CD4-positive, alpha-beta T cell (primary cell): ENCODE measurements around the gene ADGRG6. TPM values are rescaled to one million over a fixed set of nuclear protein-coding genes. Genes with fewer than 3 reads are reported as not detected.

ENCODE experiments used
- ATAC-seq: fragments of 200-7000 bp; cut with Tn5 transposase; one replicate; pipeline ENCODE4 v1.10.0; 2022; ENCODE audit warnings: mild to moderate bottlenecking; ENCODE audit not compliant: poor library complexity
- CTCF ChIA-PET: fragments of 350-600 bp; sonication (Branson Sonifier 250); formaldehyde crosslinking; loops from one replicate; lab custom pipeline; 2021; ENCODE audit warnings: antibody characterized with exemption, inconsistent platforms; lab: Charles Lee
- POLR2A ChIA-PET: fragments of 350-600 bp; sonication (Branson Sonifier 250); formaldehyde crosslinking; loops from one replicate; lab custom pipeline; 2021; ENCODE audit warnings: antibody characterized with exemption, inconsistent platforms; lab: Charles Lee
- DNase-seq, 14 experiments: peaks; one replicate each; pipeline ENCODE4 v3.0.0-alpha.2; 2013 to 2020; ENCODE audit warnings: mixed read lengths in 2 of 14
- H3K27ac ChIP-seq, 2 donors: one replicate each; pipeline versions ENCODE4 v1.5.1 to v1.7.0; 2013; ENCODE audit warnings: low read length in 2 of 2, low read depth in 1 of 2, mild to moderate bottlenecking in 1 of 2
- H3K27me3 ChIP-seq, 2 experiments: 1 replicate in 1 of 2; 2 replicates in 1 of 2; pipeline versions ENCODE4 v1.6.1 to v1.7.0; 2013; ENCODE audit warnings: low read length in 2 of 2, control low read depth in 1 of 2, mild to moderate bottlenecking in 1 of 2, moderate library complexity in 1 of 2; ENCODE audit not compliant: insufficient read depth in 2 of 2, control insufficient read depth in 1 of 2
- H3K36me3 ChIP-seq: one replicate; pipeline ENCODE4 v1.6.1; 2013; ENCODE audit warnings: low read length, control low read depth; ENCODE audit not compliant: insufficient read depth
- H3K4me1 ChIP-seq: one replicate; pipeline ENCODE4 v1.6.1; 2013; ENCODE audit warnings: low read length, control low read depth; ENCODE audit not compliant: insufficient read depth
- H3K4me3 ChIP-seq: one replicate; pipeline ENCODE4 v1.5.1; 2013; ENCODE audit warnings: mild to moderate bottlenecking, low read length, moderate library complexity
- H3K9me3 ChIP-seq, 2 experiments: 1 replicate in 1 of 2; 2 replicates in 1 of 2; pipeline versions ENCODE4 v1.6.1 to v1.7.0; 2013; ENCODE audit warnings: low read length in 2 of 2, mild to moderate bottlenecking in 2 of 2, control low read depth in 1 of 2, moderate library complexity in 1 of 2; ENCODE audit not compliant: control insufficient read depth in 1 of 2, insufficient read depth in 1 of 2
- H3K27ac Mint-ChIP-seq: one replicate; pipeline ENCODE4 v1.8.0; 2020; ENCODE audit warnings: mixed read lengths
- H3K27me3 Mint-ChIP-seq: one replicate; pipeline ENCODE4 v1.8.0; 2021; ENCODE audit warnings: mixed read lengths
- H3K36me3 Mint-ChIP-seq: one replicate; pipeline ENCODE4 v1.8.0; 2021; ENCODE audit warnings: low read depth, mixed read lengths
- H3K4me1 Mint-ChIP-seq: one replicate; pipeline ENCODE4 v1.8.0; 2021; ENCODE audit warnings: low read depth, mixed read lengths
- H3K4me3 Mint-ChIP-seq: one replicate; pipeline ENCODE4 v1.8.0; 2020; ENCODE audit warnings: mild to moderate bottlenecking, mixed read lengths
- H3K9me3 Mint-ChIP-seq: one replicate; pipeline ENCODE4 v1.8.0; 2020; ENCODE audit warnings: mixed read lengths
- intact Hi-C, 2 experiments: fragments of 100-400 bp; cut with DNase I in 1 of 2; cut with micrococcal nuclease in 1 of 2; formaldehyde crosslinking; loops; one replicate each; pipeline versions ENCODE4 v1.15.1 to v1.9.0; 2023 to 2025; cut with DNase I, micrococcal nuclease
- total RNA-seq, 174 experiments: library from RNA in 2 of 174; stranded (reverse) in 2 of 174; gene quantifications; one replicate each; pipeline ENCODE4 v1.2.3 and lab custom pipeline; 2021 to 2026
- TF ChIP-seq, protein P1 (sequence below): fragments of 200-600 bp; IDR thresholded peaks from one replicate; pipeline ENCODE4 v1.8.0; 2022; ENCODE audit warnings: antibody characterized with exemption, mild to moderate bottlenecking

ADGRG6 gene
- total RNA-seq, 2 experiments from 2014 or later: 0.31 to 0.63 TPM

DNA sequence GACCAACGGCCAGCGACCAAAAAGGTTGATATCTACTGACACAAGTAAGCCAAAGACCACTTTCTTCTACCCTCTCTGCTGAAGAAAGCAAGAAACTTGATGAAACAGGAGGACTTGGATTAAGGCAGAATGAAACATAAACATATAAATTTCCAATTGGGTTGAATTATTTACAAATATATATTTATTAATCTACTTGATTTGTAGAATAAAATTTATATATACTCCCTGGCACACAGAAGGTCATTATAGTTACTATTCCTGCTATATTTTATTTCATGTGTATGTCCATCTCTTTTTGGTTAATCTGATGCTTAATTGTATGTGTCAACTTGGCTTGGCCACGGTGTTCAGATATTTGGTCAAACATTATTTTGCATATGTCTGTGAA lies 4.2 kb upstream of the ADGRG6 start:
- Histone ChIP-seq H3K36me3 (no peaks in the 10 kb centered on the region), H3K4me1 (peaks cover 13% of the 10 kb centered on the region), H3K4me3 (no peak overlapping the region), H3K27ac (no peak overlapping the region), H3K27me3 (peaks cover 3 to 7% of the 10 kb centered on the region in 2 experiments), H3K9me3 (no peaks in the 10 kb centered on the region)
- Mint-ChIP-seq H3K4me3 (no peak overlapping the region), H3K27ac (no peak overlapping the region), H3K9me3 (no peaks in the 10 kb centered on the region), H3K4me1 (peaks cover 11% of the 10 kb centered on the region), H3K27me3 (peaks cover 14% of the 10 kb centered on the region), H3K36me3 (no peaks in the 10 kb centered on the region)
- ChIA-PET POLR2A (no interaction called here), CTCF (no interaction called here)
- DNase-seq (no peak), ATAC-seq (no peak)
- TF ChIP-seq, protein P1, sequence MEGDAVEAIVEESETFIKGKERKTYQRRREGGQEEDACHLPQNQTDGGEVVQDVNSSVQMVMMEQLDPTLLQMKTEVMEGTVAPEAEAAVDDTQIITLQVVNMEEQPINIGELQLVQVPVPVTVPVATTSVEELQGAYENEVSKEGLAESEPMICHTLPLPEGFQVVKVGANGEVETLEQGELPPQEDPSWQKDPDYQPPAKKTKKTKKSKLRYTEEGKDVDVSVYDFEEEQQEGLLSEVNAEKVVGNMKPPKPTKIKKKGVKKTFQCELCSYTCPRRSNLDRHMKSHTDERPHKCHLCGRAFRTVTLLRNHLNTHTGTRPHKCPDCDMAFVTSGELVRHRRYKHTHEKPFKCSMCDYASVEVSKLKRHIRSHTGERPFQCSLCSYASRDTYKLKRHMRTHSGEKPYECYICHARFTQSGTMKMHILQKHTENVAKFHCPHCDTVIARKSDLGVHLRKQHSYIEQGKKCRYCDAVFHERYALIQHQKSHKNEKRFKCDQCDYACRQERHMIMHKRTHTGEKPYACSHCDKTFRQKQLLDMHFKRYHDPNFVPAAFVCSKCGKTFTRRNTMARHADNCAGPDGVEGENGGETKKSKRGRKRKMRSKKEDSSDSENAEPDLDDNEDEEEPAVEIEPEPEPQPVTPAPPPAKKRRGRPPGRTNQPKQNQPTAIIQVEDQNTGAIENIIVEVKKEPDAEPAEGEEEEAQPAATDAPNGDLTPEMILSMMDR: no peak
- intact Hi-C loops: no loop called here

DNA sequence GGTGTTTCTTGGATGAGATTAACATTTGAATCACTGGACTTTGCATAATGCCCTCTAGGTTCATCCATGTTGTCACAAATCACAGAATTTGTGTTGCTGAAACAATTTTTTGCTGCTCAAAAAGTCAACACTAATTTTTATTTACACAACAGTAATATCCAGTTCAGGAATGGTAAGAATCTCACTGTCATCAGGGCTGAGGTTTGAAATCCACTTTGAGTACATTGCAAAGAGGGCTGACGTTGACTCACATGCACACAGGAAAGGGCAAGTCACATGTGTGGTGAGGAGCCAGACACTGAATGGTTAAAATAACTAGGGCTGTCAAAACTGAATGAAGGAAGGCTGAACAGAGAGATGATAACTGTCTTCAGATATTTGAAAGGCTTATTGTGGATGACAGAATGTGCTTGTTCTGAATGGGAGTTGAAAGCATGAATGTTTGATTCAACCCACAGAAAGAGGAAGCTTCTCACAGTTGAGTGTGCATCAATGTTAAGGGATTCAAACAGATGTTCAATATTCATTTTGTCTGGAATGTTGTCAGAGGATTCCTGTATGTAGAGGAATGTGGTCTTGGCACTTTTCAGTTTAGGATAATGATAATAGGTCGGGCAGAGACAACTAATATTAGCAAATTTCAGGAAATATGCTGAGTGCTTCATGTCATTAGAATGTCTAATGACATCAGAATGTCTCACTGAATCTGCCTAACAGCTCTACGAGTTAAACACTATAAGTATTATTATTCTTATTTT lies 3.6 kb upstream of the ADGRG6 start:
- TF ChIP-seq, protein P1: no peak
- Histone ChIP-seq H3K36me3 (no peaks in the 10 kb centered on the region), H3K27me3 (peaks cover 7% of the 10 kb centered on the region in 2 experiments), H3K9me3 (no peaks in the 10 kb centered on the region), H3K4me3 (no peak overlapping the region), H3K27ac (no peak overlapping the region), H3K4me1 (peaks cover 13% of the 10 kb centered on the region)
- Mint-ChIP-seq H3K9me3 (no peaks in the 10 kb centered on the region), H3K27ac (no peak overlapping the region), H3K4me3 (no peak overlapping the region), H3K36me3 (no peaks in the 10 kb centered on the region), H3K4me1 (peaks cover 13% of the 10 kb centered on the region), H3K27me3 (peaks cover 20% of the 10 kb centered on the region)
- CTCF ChIA-PET: no interaction called here
- intact Hi-C loops: no loop called here
- POLR2A ChIA-PET: no interaction called here
- peak in 2 of 14 experiments; percentile 8 to 14 for DNase-seq
- no peak for ATAC-seq

DNA sequence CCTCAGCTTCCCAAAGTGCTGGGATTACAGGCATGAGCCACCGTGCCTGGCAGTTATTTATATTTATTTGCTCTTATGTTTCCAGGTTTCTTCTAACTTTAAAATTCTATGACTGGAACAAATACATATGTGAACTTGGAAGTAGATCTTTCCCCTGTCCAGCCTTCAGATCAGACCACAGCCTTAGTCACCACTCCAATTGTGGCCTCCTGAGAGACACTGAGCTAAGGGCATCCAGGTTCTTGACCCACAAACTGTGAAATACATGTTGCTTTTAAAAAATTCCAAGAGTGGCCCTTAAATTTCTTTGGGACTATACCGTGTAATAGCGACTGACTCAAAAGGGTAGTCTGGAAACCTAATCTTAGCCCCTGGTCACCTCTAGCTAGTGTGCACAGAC lies 1.5 kb upstream of the ADGRG6 start:
- no peak for DNase-seq
- Mint-ChIP-seq H3K36me3 (no peaks in the 10 kb centered on the region), H3K4me1 (peaks cover 13% of the 10 kb centered on the region), H3K27ac (no peak overlapping the region), H3K4me3 (no peak overlapping the region), H3K27me3 (peaks cover 19% of the 10 kb centered on the region), H3K9me3 (no peaks in the 10 kb centered on the region)
- ChIA-PET POLR2A (interaction anchor here (0.9 kb wide), 1 partner anchor 14 kb away, joined by 5 read pairs; no protein-coding TSS in a partner anchor), CTCF (no interaction called here)
- H3K4me3 ChIP-seq: no peak overlapping the region
- ATAC-seq: no peak
- no peak overlapping the region for H3K27ac ChIP-seq
- no peaks in the 10 kb centered on the region for H3K36me3 ChIP-seq
- H3K27me3 ChIP-seq: peaks cover 7% of the 10 kb centered on the region in 2 experiments
- peaks cover 13% of the 10 kb centered on the region for H3K4me1 ChIP-seq
- intact Hi-C loops: no loop called here
- TF ChIP-seq, protein P1: no peak
- H3K9me3 ChIP-seq: no peaks in the 10 kb centered on the region
